GM10266 (cell line): Measurements from ENCODE around the gene TUBA1C.
"Not testable (repeated sequence)": the region's sequence is repeated elsewhere in the genome, so short reads cannot be mapped to it uniquely, and the experiment has no call there.

Experiments used
- DNase-seq: peaks from one replicate; pipeline ENCODE4 v3.0.0; 2012; ENCODE audit errors: extremely low spot score
- CTCF ChIP-seq: IDR thresholded peaks from 2 replicates; pipeline ENCODE4 v1.5.1; 2012; ENCODE audit warnings: mild to moderate bottlenecking, low read depth; ENCODE audit not compliant: control insufficient read depth, insufficient read depth; ENCODE audit errors: missing control alignments

Gene TUBA1C

GRCh38 chr12:49255857-49256637 is 8.8 kb upstream of the TUBA1C start:
- no peak for TF ChIP-seq CTCF
- DNase-seq, result no peak

- not testable (repeated sequence) for DNase-seq
Observed at GRCh38 chr12:49257508-49258184, 7.2 kb upstream of the TUBA1C start.

- TF ChIP-seq CTCF, result no peak
Observed at GRCh38 chr12:49259452-49259851, 5.4 kb upstream of the TUBA1C start.

GRCh38 chr12:49260166-49260565 is 4.7 kb upstream of the TUBA1C start:
- no peak for TF ChIP-seq CTCF
- DNase-seq, result no peak

More at GRCh38 chr12:49259452-49259851, 5.4 kb upstream of the TUBA1C start:
- no peak for DNase-seq

GRCh38 chr12:49260571-49261363 is 4.1 kb upstream of the TUBA1C start:
- DNase-seq, result no peak
- TF ChIP-seq CTCF, result no peak

- DNase-seq, result no peak
- TF ChIP-seq CTCF, result no peak
Observed at GRCh38 chr12:49261721-49262120, 3.2 kb upstream of the TUBA1C start.

- TF ChIP-seq CTCF, result no peak
- no peak for DNase-seq
Observed at GRCh38 chr12:49263400-49263763, 1.5 kb upstream of the TUBA1C start.
